HK-2 (cell line): ENCODE measurements around the gene UBE2D2.
"Not testable (repeated sequence)": the region's sequence is repeated elsewhere in the genome, so short reads cannot be mapped to it uniquely, and the experiment has no call there.

Experiments used
- DNase-seq: peaks from one replicate; pipeline ENCODE4 v3.0.0-alpha.2; 2018; ENCODE audit not compliant: unreplicated experiment

The UBE2D2 gene

DNA sequence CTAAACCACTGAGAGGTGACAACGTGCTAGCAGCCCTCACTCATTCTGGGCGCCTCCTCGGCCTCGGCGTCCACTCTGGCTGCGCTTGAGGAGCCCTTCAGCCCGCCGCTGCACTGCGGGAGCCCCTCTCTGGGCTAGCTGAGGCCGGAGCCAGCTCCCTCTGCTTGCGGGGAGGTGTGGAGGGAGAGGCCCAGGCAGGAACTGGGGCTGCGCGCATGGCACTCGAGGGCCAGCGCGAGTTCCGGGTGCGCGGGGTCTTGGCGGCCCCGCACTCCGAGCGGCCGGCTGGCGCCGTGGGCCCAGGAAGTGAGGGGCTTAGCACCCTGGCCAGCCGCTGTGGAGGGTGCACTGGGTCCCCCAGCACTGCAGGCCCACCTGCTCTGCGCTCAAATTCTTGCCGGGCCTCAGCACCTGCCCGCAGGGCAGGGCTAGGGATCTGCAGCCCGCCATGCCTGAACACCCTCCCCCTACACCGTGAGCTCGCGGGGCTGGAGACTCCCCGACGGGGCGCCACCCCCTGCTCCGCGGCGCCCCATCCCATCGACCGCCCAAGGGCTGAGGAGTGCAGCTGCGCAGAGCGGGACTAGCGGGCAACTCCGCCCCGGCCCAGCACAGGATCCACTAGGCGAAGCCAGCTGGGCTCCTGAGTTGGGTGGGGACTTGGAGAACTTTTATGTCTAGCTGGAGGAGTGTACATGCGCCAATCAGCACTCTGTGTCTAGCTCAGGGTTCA, 11.8 kb upstream of the UBE2D2 start:
- DNase-seq, result no peak

- not testable (repeated sequence) for DNase-seq
Observed at GRCh38 chr5:139550051-139550872, 10.9 kb upstream of the UBE2D2 start.

DNA sequence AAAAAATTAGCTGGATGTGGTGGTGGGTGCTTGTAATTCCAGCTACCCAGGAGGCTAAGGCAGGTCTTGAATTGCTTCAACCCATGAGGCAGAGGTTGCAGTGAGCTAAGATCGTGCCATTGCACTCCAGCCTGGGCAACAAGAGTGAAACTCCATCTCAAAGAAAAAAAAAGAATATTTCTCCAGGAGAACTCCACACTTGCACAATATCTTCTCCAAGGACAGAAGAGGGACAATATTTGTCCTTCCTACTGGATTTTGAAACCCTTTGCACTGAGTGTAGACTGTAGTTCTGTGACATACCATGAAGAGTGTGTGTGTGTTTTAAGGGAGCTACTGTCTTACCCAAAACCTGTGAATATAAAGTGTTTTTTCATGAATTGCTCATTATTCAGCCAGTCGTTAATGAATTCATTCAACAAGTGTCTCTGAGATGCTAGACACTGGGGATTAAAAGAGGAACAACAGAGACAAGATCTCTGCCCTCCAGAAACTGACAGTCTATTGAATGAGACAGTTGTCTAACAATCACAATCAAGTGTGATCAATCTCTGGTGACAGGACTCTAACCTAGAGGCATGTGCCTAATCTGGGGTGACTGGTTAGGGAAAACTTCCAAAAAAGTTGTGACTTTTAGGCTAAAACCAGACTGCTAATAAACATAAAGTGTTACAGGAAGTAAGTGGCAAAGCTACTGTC, 9.8 kb upstream of the UBE2D2 start:
- DNase-seq, result no peak

DNA sequence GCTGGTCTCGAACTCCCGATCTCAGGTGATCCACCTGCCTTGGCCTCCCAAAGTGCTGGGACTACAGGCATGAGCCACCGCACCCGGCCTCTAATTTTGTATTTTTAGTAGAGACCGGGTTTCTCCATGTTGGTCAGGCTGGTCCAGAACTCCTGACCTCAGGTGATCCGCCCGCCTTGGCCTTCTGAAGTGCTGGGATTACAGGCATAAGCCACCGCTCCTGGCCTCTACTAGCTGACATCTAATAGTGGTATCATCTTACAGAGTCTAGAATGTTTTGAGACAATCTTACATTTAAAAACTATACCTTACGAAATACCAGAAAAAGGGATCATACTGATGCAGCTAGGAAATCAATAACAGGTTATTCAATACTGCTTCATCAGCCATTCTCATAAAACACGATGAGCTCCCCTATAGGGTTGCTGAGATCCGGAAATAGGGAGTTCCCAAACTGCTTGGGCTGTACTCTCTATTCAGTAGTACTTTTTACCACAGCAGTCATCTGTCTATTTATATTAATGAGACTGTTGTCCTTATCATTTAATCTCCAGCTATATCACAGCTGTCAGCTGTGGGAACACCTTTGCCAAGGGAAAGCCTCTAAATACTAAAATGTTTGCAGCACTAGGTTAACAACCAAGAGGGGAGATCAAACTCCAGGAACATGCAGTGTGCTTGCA, 8.1 kb upstream of the UBE2D2 start:
- DNase-seq, result no peak

DNA sequence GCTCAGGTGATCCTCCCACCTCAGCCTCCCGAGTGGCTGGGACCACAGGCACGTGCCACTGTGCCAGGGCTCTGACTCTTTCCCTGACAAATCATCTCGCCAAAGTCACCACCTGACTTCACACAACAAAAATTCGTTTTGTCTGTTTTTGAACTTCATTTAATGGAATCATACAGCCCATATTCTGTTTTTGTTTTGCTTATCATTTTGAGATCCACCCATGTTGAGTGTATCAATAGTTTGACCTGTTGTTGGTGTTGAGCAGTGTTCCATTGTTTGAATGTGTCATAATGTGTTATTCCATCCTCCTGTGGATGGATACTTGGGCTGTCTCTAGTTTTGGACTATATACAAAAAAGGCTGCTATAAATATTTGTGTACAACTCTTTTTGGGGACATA, 6.9 kb upstream of the UBE2D2 start:
- DNase-seq, result no peak

GRCh38 chr5:139557811-139558210, 3.3 kb upstream of the UBE2D2 start:
- no peak for DNase-seq

- peak; percentile 40 for DNase-seq
Observed at GRCh38 chr5:139561655-139562451, 714 bp downstream of the UBE2D2 start.

GRCh38 chr5:139562847-139563246, 1.7 kb downstream of the UBE2D2 start:
- no peak for DNase-seq

GRCh38 chr5:139565411-139566305, 4.5 kb downstream of the UBE2D2 start:
- no peak for DNase-seq

DNA sequence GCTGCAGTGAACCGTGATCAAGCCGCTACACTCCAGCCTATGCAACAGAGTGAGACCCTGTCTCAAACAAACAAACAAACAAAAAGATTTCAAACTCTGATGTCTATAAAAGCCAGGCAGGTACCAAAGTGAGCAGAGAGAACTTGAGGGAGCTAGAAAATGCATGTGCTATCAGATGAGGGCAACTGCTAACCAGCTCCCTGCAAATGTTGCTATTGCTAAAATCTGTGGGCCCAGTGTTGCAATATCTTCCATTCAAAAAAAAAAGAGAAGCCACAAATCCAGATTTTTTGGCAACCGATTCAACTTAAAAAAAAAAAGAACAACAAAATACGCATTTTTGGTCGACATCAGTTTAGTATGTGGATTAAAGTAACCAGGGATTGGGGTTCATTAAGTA, 5.5 kb downstream of the UBE2D2 start:
- DNase-seq, result no peak

DNA sequence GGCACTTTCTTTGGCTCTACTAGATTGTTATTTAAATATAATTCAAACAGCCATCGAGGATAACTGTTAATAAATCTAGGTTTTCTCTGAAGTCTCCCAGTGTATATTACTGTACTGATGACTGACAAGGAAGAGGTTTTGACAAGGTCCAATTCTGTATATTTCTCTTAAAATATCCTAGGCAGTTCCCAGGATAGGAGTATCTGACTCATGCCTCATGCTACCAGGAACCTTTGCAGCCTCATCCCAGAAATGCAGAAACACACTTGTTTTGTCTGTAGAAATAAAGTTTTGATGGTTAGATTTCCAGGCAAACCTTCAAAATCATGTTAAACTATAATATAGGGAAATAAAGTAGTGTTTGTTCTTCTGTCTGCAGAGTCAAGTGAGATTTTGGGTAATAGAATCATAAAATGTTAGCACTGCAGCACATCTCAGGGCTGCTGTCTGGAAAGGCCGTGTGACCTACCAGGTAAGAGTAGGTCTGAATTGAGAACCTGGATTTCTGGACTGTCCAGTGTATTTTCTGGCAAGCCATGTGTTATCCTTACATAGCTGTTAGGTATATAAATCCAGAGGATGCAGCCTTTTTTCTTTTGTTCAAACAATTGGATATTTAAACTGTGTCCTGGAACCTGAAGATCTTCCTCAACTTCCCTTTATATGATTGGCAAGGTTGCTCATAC, 8.3 kb downstream of the UBE2D2 start:
- DNase-seq, result no peak

GRCh38 chr5:139571543-139571942, 10.4 kb downstream of the UBE2D2 start:
- DNase-seq, result no peak

GRCh38 chr5:139571966-139572365, 10.8 kb downstream of the UBE2D2 start:
- no peak for DNase-seq

DNA sequence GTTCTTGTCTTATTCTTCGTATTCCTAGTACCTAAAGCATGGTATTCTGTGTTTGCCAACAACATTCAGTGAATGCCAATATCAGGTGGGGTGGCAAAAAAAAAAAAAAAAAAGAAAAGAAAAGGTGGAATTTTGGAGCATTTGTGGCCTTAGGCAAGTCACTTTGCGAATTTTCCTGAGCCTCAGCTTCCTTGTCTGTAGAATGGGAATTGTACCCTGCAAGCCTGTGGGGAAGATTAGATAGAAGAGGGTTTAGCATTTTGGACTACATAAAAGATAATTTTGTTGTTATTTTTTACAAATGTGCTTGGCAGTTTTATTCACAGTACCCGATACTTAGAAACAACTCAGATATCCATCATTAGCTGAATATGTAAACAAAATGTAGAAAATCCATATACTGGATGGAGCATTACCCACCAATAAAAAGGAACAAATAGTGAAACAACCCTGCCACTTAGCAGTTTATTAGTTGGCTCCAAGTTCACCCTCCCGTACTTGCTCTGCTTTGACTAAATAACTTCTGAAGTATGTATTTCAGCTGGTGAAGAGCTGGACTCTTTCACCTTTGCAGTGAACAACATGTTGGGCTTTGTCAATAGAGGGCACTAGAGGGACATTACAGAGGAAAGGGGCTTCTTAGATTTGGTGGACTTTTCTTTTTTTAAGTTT, 13.6 kb downstream of the UBE2D2 start:
- DNase-seq, result no peak

DNA sequence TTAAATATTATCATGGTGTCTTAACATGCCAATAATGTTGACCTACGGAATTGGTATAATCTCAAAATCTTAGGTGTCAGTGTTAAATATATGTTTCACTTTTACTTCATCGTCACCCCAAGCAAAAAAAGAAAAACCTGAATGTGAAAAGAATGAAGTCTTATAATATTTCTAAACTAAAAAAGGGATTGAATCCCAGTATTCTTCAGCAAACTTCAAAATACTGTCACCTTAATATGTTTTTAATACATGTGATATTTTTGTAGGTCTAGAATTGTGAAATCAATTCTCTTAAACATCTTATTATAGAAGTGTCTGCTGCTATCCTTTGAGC, 14.1 kb downstream of the UBE2D2 start:
- no peak for DNase-seq

DNA sequence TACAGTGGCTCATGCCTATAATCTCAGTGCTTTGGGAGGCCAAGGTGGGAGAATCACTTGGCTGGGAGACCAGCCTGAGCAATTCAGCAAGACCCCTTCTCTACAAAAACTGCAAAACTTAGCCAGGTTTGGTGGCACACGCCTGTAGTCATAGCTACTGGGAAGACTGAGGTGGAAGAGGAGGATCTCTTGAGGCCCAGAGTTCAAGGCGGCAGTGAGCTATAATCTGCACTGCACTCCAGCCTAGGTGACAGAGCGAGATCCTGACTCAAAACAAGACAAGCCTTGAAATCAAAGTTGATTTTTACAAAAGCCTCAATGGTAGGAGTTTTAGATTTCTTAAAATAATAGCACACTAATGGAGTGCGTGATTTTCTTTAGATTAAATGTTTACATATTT, 14.6 kb downstream of the UBE2D2 start:
- DNase-seq, result no peak

- DNase-seq, result no peak
Observed at GRCh38 chr5:139577689-139578290, 16.7 kb downstream of the UBE2D2 start.

DNA sequence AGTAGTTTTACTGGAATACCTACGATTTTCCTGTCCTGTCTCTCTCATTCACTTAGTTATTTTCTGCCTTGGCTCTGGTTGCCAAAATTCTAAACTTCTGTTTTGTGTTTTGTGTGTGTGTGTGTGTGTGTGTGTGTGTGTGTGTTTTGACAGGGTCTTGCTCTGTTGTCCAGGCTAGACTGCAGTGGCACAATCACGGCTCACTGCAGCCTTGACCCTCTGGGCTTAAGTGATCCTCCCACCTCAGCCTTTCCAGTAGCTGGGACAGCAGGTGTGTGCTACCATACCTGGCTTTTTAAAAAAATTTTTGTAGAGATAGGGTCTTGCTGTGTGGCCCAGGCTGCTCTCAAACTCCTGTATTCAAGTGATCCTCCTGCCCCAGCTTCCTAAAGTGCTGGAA, 17.2 kb downstream of the UBE2D2 start:
- DNase-seq, result no peak

DNA sequence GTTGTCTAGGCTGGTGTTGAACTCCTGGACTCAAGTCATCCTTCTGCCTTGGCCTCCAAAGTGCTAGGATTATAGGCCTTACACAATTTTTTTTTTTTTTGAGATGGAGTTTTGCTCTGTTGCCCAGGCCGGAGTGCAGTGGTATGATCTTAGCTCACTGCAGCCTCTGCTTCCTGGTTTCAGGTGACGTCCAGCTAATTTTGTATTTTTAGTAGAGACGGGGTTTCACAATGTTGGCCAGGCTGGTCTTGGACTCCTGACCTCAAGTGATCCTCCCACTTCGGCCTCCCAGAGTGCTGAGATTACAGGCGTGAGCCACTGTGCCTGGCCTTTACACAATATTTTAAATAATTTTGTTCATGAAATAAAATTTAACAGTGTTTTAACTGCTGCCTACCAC, 21.0 kb downstream of the UBE2D2 start:
- DNase-seq, result not testable (repeated sequence)
